RWPE2 (cell line): Measurements from ENCODE around the gene SLCO6A1.

Experiments used
- ATAC-seq: fragments of 200-7000 bp; cut with Tn5 transposase; 3 replicates; pipeline ENCODE4 v1.9.1; 2021; ENCODE audit warnings: low read depth
- DNase-seq: peaks from one replicate; pipeline ENCODE4 v3.0.0-alpha.2; 2020; ENCODE audit warnings: low spot score
- H3K27ac ChIP-seq: fragments of 450-650 bp; 2 replicates; pipeline ENCODE4 v1.5.1; 2017; ENCODE audit warnings: mild to moderate bottlenecking; ENCODE audit not compliant: poor library complexity, severe bottlenecking
- H3K27me3 ChIP-seq: fragments of 250-450 bp; sonication (Bioruptor Pico); 2 replicates; pipeline ENCODE4 v1.5.1; 2021; ENCODE audit warnings: mild to moderate bottlenecking, moderate library complexity; ENCODE audit not compliant: insufficient read depth, poor library complexity, severe bottlenecking
- H3K36me3 ChIP-seq: fragments of 250-450 bp; sonication (Bioruptor Pico); 2 replicates; pipeline ENCODE4 v1.5.1; 2020; ENCODE audit warnings: low read depth, mild to moderate bottlenecking, moderate library complexity
- H3K4me1 ChIP-seq: fragments of 250-450 bp; sonication (Bioruptor Pico); 2 replicates; pipeline ENCODE4 v1.5.1; 2021; ENCODE audit warnings: mild to moderate bottlenecking, moderate library complexity; ENCODE audit not compliant: insufficient read depth, poor library complexity, severe bottlenecking
- H3K4me3 ChIP-seq: fragments of 250-450 bp; sonication (Bioruptor Pico); 2 replicates; pipeline ENCODE4 v1.5.1; 2021; ENCODE audit warnings: mild to moderate bottlenecking, moderate library complexity; ENCODE audit not compliant: severe bottlenecking
- H3K9me3 ChIP-seq: fragments of 250-450 bp; sonication (Bioruptor Pico); 2 replicates; pipeline ENCODE4 v1.5.1; 2021; ENCODE audit warnings: mild to moderate bottlenecking, moderate library complexity; ENCODE audit not compliant: severe bottlenecking
- CTCF ChIP-seq: fragments of 450-650 bp; IDR thresholded peaks from one replicate; pipeline ENCODE4 v1.5.1; 2017; ENCODE audit warnings: mild to moderate bottlenecking, moderate library complexity; ENCODE audit not compliant: poor library complexity, severe bottlenecking

Gene SLCO6A1

GRCh38 chr5:102531506-102531905 is 32.7 kb upstream of the SLCO6A1 start:
- no peak; the same call in 2 of the 3 replicates for ATAC-seq
- DNase-seq: no peak
- Histone ChIP-seq H3K36me3 (no peaks in the 10 kb centered on the region), H3K4me1 (no peaks in the 10 kb centered on the region), H3K9me3 (no peaks in the 10 kb centered on the region), H3K27me3 (no peaks in the 10 kb centered on the region), H3K4me3 (no peak overlapping the region), H3K27ac (no peak overlapping the region)
- no peak for TF ChIP-seq CTCF

GRCh38 chr5:102529447-102529846 is 30.6 kb upstream of the SLCO6A1 start:
- ATAC-seq (no peak), DNase-seq (no peak)
- no peaks in the 10 kb centered on the region for H3K4me1 ChIP-seq
- H3K4me3 ChIP-seq: no peak overlapping the region
- no peaks in the 10 kb centered on the region for H3K36me3 ChIP-seq
- no peak for TF ChIP-seq CTCF
- H3K27me3 ChIP-seq: no peaks in the 10 kb centered on the region
- no peak overlapping the region for H3K27ac ChIP-seq
- no peaks in the 10 kb centered on the region for H3K9me3 ChIP-seq

- TF ChIP-seq CTCF: no peak
- H3K9me3 ChIP-seq: no peaks in the 10 kb centered on the region
- no peaks in the 10 kb centered on the region for H3K4me1 ChIP-seq
- no peak overlapping the region for H3K4me3 ChIP-seq
- H3K27ac ChIP-seq: no peak overlapping the region
- H3K27me3 ChIP-seq: no peaks in the 10 kb centered on the region
- ATAC-seq (no peak), DNase-seq (no peak)
- H3K36me3 ChIP-seq: no peaks in the 10 kb centered on the region
These were observed 30.2 kb upstream of the SLCO6A1 start for GRCh38 chr5:102529031-102529430.

- DNase-seq: no peak
- no peak for TF ChIP-seq CTCF
- Histone ChIP-seq H3K27ac (no peak overlapping the region), H3K4me3 (no peak overlapping the region), H3K9me3 (no peaks in the 10 kb centered on the region), H3K36me3 (no peaks in the 10 kb centered on the region), H3K4me1 (no peaks in the 10 kb centered on the region), H3K27me3 (no peaks in the 10 kb centered on the region)
- no peak for ATAC-seq
These were observed 29.8 kb upstream of the SLCO6A1 start for GRCh38 chr5:102528600-102528999.

- H3K36me3 ChIP-seq: no peaks in the 10 kb centered on the region
- no peak for TF ChIP-seq CTCF
- ATAC-seq: 0 out of 3 replicates have a peak, but pooled peaks have one; percentile 41
- H3K27me3 ChIP-seq: no peaks in the 10 kb centered on the region
- no peak overlapping the region for H3K4me3 ChIP-seq
- DNase-seq: no peak
- H3K9me3 ChIP-seq: no peaks in the 10 kb centered on the region
- no peaks in the 10 kb centered on the region for H3K4me1 ChIP-seq
- no peak overlapping the region for H3K27ac ChIP-seq
These were observed 28.7 kb upstream of the SLCO6A1 start for GRCh38 chr5:102527547-102527946.
